GM21576 (cell line): Measurements from ENCODE around the gene TCOF1.
A peak's percentile ranks its signal among the peaks of the same experiment; 100 is the strongest.

Experiments
- ATAC-seq: cut with Tn5 transposase; IDR thresholded peaks from one replicate; pipeline ENCODE4 v1.9.1; 2021; ENCODE audit warnings: mild to moderate bottlenecking, moderate library complexity; ENCODE audit not compliant: unreplicated experiment

Gene TCOF1, protein sequence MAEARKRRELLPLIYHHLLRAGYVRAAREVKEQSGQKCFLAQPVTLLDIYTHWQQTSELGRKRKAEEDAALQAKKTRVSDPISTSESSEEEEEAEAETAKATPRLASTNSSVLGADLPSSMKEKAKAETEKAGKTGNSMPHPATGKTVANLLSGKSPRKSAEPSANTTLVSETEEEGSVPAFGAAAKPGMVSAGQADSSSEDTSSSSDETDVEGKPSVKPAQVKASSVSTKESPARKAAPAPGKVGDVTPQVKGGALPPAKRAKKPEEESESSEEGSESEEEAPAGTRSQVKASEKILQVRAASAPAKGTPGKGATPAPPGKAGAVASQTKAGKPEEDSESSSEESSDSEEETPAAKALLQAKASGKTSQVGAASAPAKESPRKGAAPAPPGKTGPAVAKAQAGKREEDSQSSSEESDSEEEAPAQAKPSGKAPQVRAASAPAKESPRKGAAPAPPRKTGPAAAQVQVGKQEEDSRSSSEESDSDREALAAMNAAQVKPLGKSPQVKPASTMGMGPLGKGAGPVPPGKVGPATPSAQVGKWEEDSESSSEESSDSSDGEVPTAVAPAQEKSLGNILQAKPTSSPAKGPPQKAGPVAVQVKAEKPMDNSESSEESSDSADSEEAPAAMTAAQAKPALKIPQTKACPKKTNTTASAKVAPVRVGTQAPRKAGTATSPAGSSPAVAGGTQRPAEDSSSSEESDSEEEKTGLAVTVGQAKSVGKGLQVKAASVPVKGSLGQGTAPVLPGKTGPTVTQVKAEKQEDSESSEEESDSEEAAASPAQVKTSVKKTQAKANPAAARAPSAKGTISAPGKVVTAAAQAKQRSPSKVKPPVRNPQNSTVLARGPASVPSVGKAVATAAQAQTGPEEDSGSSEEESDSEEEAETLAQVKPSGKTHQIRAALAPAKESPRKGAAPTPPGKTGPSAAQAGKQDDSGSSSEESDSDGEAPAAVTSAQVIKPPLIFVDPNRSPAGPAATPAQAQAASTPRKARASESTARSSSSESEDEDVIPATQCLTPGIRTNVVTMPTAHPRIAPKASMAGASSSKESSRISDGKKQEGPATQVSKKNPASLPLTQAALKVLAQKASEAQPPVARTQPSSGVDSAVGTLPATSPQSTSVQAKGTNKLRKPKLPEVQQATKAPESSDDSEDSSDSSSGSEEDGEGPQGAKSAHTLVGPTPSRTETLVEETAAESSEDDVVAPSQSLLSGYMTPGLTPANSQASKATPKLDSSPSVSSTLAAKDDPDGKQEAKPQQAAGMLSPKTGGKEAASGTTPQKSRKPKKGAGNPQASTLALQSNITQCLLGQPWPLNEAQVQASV (N-terminal part only)

DNA sequence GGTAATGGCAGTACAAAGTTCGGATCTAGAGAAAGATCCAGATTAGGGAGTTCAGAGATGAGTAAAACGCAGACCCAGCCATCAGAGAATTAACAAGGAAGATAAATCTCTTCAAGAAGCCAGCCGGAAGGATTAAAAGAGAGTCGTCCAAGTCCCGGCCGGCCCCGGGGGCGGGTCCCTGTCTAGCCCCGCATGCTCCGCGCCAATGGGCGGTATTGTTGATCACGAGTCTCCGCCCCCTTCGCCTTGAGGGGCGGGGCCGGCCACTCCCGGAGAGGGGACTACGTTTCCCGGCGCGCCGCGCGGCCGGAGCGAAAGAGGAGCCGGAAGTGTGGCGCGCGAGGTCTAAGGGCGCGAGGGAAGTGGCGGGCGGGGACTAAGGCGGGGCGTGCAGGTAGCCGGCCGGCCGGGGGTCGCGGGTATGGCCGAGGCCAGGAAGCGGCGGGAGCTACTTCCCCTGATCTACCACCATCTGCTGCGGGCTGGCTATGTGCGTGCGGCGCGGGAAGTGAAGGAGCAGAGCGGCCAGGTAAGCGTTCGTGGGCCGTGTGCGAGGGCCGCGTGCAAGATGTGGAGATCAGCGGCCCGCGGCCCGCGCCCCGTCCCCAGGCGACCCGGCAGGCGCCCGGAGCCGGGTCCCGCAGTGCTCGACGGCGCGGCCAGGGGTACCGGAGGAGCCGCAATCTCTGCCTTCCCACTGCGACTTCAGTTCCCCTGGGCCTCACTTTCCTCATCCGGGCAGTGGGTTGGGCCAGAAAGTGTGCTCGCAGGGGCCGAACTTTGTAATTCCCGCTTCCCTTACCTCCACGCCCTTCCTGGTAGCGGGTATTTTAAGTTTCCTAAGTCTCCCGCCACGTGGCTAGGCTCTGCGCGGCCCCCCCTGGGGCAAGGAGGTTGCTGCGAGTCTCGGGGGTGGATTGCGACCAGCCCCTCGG lies at the start of gene TCOF1:
TSS of gene TCOF1 (plus strand) at position 372 of the 935 bp plus-strand sequence. CDS start at position 422, 50 bp downstream.
- ATAC-seq: peak; percentile 93

DNA sequence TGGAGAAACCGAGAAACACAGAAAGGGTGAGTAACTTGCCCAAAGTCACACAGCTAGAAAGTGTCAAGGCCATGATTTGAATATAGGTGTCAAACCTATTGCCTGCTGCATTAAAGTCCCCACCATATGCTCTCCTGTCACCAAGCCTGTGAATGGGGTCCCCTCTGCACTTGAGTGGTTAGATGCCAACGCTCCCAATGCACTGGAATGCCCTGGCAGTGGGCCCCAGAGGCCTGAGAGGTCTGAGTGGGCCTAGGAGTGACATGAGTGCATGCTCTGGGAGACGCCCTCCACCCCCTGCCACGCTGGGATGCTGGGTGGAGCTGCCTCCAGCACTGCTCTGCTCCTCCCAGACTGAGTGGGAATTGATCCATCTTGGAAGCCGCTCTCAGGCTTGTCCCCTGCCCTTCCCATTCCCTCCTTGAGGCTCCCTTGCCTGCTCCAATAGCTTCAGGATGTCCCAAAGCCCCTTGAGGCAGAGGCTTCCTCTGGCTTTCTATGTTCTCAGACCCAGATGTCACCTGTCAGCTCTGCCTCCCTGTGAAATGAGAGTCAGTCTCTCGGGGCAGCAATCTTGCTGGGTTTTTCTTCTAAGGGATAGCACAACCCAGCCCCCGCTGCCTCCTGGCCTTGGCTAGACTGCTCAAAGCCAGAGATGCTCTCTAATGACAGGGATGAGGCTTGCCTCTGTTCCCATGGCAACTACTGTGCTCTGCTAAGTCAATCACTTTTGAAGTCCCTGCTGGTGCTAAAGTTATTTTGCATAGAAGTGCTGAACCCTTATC lies 48.2 kb upstream of the TCOF1 start:
- ATAC-seq: no peak

DNA sequence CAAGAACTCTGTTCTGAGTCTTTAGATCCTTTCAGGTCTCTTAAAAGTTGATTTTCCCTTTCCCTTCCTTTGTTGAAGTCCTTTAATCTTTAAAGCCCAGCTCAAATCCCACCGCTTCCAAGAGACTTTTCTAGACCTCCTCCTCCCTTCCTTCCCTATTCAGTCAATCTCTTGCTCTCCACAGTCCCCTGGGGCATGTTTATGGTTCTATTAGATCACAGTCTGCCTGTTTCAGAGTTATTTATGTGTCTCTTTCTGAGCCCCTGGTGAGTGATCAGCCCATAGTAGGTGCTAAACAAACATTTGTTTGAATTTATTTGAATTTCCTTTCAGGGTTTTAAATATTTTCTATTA lies 47.6 kb upstream of the TCOF1 start:
- no peak for ATAC-seq

DNA sequence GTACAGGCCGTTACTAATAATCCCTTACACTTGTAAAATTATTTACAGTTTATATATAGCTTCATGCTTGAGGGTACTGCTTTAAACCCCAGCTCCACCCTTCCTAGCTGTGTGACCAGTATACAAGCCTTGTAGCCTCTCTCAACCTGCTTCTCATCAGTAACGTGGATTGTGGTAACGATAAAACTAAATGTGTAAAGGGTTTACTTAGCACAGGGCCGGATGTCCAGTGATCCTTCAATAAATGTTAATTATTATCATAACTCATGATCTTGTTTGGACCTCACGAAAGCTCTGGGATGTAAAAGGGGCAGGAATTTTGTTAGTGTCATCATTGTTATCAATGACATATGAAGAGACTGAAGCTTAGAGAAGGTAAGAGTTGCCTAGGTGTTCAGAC lies 47.3 kb upstream of the TCOF1 start:
- ATAC-seq: no peak

DNA sequence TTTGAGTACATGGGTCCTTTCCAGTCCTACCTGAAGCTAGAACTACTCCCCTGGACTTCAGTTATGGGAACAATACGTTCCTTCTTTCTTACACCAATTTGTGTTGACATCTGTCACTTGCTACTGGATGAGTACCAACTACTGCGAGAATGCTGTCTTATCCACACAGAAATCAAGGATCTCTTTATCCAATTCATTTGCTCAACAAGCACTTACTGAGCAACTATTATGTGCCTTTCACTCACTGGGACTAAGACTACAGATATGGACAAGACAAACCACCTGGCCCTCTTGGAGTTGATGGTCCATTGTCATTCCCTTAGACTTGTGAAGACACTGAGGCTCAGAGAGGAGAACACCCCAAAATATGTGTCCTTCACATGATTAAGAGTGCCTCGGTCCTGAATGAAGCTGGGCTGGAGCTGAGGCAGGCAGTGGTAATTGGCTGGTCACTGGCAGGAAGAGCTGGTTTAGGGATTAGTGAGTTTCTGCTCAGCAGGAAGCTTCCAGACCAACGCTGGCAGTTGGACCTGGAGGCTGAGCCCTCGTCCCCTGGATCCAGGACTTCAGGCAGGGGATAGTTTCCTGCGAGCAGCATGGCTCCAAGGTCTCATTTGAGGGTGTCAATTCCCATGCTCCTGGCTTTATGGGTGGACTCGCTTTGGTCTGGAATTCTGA lies 46.3 kb upstream of the TCOF1 start:
- ATAC-seq: no peak

DNA sequence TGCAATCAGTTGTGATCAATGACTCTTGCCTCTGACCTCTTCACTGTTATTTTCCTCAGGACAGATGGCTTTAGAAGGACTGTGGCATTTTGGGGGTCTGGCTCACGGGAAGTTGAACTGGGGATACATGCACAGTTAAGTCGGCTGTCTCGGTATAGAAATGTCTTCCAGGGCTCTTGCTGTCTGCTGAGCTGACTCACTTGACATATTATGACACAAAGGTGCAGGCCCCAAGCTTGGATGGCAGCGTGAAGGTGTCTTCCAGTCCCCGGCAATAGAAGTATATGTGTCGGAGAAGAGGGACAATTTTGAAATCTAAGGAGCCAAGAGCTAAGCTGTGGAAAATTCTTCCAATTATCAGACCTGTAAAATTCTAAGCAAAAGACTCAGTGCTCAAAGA lies 45.0 kb upstream of the TCOF1 start:
- no peak for ATAC-seq

DNA sequence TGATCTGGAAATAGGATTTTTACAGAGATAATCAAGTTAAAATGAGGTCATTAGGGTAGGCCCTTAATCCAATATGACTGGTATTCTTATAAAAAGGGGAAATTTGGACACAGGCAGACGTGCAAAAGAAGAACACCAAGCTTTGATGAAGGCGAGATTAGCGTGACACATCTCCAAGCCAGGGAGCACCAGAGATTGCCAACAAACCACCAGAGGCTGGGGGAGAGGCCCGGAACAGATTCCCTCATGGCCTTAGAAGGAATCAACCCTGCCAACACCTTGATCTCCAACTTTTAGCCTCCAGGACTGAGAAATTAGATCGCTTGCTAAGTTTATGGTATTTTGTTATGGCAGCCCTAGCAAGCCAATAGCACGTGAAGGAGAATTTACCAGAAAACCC lies 44.0 kb upstream of the TCOF1 start:
- no peak for ATAC-seq

DNA sequence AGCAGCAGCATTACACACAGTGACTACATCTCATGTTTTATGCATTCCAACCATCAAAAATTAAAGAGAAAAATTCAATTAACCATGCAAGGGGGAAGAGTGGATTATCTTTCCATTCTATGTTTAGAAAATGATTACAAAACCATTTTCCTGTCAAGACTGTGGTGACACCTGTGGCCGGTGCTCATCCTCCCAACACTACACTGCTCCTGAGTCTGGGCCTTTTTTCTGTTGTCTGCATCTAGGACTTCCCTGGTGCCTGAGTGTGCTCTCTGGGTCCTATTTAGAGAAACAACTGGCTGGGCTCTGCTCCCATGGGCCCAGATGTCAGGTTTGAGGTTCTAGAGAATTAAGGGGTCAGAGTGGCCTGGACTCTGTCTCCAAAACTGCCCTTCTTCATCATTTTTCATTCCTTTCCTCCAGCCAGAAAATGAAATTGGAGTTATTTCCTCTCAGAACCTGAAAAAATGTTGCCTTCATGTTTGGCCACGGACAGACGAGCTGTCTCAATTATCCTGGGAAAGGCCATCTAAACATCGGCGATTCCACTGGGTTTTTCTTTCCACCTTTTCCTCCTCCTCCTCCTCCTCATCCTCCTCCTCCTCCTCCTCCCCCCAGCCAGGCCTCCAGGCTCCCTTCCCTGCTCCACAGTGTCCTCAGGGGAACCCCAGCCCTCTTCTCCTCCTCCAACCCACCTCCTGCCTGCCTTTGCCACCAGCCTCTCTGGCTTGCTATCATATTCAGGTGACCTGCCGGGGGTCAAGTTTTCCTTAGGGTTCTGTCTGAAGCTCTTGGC lies 43.4 kb upstream of the TCOF1 start:
- ATAC-seq: no peak

DNA sequence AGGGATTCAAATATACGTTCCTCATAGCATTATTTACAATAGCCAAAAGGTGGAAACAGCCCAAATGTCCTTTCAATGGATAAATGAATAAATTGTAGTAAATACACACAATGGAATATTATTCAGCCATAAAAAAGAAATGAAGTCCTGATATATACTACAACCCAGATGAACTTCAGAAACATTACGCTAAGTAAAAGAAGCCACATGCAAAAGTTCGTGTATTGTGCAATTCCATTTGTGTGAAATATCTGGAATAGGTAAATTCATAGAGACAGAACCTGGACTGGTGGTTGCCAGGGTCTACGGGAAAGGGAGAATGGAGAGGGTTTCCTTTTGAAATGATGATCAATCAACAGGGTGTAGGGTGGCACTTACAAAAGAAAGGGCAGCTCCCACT lies 42.3 kb upstream of the TCOF1 start:
- ATAC-seq: no peak

DNA sequence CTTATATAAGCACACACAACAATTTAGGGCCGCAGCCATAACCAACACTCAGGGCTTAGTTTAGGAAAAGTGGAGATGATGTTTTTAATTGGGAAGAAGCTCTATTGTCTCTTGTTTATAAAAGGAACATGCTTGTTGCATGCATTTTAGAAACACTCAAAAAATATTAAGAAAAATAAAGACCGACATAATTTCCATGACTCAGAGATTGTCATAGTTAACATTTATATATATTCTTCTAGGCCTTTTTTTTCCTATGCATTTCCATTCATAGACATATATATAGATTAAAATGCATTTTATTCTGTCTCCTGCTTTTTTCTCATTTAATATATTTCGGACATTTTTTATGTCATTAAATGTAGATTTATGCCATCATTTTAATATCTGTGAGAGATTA lies 41.2 kb upstream of the TCOF1 start:
- ATAC-seq: no peak

DNA sequence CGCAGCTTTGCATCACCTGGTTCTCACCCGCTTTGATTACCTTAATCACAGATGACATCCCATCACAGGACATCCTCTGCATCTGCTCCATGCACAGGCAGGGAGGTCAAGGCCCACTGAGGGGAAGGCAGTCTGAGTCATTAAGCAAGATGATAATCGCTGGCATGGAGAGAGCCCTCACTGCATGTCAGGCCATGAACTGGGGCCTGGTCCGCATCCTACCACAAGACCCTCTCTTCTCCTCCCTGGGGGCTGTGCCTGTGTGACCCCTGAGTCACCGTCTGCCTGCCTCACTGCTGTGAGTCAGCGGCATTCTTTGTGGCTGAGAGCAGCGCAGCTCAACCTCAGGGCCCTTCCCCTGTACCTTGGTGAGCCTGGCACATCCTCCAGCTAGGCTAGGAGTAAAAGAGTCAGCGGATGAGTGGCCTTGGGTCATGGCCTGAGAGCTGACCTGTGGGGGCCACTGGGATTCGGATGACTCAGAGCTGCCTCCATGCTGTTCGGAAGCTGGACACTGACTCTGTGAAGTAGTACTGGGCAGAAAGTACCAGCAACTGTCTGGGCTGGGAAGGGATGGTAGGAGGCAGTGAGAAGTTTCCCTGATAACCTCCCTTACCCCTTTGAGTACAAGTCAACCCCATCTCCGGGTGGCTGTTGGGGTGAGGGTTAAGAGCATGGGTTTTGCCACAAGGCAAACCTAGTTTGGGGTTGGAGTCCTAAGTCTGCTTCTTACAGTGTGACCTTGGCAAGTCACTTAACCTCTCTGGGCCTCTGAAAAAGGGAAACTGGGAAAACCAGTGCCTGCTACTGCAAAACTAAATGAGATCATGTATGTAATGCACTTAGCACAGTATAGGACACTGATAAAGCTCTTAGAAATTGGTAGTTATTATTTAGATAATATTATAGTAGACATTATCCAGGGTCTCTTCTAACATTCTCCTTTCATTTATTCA lies 40.2 kb upstream of the TCOF1 start:
- no peak for ATAC-seq

DNA sequence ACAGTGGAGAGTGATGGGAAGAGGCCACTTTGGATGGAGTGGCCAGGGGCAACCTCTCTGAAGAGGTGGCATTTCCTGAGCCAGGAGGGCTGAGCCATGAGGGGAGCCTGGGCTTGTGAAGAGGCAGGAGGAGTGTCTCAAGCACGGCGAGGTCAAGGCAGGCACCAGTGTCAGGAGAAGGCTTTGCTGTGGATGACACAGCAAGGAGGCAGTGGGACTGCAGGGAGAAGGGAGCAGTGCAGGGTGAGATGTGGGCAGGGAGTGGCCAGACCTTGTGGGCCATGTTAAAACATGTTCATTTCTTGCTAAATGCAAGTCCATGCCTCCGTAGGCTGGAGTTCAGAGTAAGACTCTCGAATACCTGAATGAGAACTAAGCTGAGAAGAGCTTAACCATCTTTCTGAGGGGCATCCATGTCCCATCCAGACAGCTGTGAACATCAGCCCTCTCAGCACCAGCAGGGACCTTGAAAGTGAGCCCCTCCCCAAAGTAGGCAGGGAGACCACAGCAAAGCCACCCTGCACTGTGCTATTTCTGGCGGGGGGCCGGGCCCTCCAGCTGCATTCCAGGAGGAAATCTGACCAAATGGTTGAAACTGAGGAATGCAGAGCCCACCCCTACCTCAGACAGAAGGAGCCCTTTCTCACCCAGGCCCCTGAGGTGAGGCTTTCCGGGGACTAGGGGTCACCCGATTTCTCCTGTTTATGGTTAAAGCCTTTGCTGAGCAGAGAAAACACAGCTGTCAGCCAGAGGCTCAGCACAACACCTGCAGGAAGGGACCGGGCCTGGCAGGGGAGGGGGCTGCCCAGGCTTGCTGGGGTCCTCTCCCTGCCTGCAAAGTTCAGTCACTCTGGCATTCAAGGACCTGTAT lies 38.6 kb upstream of the TCOF1 start:
- no peak for ATAC-seq

DNA sequence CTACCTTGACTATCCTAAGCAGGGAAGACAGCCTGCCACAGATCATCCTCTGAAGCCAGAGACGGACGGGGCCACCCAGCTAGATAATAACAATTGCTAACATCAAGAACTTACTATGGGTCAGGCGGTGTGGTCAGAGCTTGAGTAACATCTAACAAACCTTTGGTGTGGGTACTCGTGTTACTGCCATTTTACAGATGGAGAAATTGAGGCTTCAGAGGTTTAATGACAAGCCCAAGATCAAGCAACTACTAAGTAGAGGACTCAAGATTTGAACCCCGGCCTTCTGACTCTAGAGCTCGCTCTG lies 38.1 kb upstream of the TCOF1 start:
- no peak for ATAC-seq

DNA sequence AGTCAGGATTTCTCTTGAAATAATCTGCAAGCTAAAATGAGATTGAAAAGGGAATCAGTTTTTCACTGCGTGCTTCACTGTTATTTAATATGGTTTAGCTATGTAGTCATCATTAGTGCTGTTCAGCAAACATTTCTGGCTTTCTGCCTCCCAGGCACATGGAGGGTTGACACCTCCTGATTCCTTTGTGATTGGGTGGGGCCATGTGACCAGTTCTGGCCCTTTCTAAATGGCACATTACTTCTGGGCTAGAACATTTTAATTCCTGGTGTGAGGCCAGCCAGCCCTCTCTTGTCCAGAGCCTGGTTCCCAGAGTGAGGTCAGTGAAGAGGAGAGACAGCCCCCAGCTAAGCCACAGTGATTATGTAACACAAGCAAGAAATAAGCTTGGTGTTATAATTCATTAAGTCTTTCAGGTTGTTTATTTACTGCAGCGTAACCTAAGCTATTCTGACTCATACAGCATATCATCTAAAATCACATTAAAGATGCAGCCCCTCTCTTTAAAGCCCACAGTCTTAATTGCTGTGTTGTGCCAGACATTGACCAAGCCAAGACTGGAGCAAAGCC lies 37.4 kb upstream of the TCOF1 start:
- no peak for ATAC-seq

DNA sequence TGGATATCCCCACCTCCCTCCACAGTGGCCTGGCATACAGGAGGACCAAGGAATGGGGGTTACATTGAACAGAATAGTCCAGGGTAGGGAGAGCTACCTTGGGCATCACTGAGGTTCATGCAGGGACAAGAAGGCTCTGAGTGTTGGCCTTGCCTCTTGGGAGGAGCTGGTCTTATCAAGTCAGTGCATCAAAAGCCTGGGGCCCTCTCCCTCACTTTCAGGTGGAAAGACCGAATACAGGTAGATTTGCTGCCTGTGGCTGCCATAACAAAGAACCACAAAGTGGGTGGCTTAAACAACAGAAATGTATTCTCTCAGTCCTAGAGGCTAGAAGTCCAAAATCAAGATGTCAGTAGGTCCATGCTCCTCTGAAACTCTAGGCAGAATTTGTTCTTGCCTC lies 36.3 kb upstream of the TCOF1 start:
- ATAC-seq: no peak

DNA sequence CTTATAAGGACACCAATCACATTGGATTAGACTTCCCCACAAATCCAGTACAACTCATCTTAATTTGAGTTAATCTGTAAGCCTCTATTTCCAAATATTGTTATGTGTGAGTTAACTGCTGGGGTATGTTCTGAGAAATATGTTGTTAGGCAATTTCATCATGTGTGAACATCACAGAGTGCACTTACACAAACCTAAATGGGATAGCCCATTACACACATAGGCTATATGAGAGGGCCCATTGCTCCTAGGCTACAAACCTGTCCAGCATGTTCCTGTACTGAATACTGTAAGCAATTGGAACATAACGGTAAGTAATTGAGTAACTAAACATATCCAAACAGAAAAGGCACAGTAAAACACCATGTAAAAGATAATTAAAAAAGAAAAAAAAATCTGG lies 35.7 kb upstream of the TCOF1 start:
- ATAC-seq: no peak
